GM15510 (cell line): ENCODE data around the gene ZNF135.

Experiments
- POLR2A ChIP-seq: IDR thresholded peaks from 3 replicates; pipeline ENCODE4 v1.6.1; 2011; ENCODE audit warnings: borderline replicate concordance; ENCODE audit not compliant: insufficient read length; ENCODE audit errors: extremely low read depth

The ZNF135 gene

DNA sequence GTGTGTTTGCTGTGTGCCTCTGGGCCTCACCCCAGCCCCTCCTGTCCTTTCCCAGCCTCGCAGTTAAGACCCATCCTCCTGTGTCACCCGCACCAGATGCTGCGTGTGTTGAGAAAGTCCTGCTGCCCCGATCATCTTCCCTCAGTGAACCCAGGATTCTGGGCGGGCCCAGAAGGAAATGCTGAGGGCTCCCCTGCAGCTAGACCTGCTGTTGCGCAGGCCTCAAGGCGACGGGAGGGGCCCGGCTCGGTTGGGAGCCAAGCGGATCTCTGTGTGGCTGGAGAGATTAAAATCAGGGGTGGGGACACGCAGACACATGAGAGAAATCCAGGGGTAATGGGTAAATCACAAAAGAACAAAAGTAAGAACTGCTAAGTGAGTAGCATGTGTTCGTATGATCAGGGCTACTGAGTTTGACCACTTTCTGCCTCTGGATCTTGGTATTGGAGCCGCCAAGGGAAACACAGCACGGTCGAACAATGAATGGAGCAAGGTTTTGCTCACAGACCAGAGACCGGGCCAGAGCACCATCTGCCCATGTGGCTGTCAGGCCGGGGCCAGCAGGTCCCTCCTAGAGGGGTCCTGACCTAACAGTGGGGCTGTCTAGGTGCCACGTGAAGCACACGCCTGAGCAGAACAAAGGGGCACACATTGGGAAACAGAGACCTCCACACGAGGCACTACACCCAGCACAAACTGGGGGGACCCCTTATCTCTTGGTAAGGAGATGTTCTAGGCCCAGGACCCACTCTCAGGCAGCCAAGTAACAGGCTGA, 18.1 kb upstream of the ZNF135 start:
- no peak for TF ChIP-seq POLR2A

DNA sequence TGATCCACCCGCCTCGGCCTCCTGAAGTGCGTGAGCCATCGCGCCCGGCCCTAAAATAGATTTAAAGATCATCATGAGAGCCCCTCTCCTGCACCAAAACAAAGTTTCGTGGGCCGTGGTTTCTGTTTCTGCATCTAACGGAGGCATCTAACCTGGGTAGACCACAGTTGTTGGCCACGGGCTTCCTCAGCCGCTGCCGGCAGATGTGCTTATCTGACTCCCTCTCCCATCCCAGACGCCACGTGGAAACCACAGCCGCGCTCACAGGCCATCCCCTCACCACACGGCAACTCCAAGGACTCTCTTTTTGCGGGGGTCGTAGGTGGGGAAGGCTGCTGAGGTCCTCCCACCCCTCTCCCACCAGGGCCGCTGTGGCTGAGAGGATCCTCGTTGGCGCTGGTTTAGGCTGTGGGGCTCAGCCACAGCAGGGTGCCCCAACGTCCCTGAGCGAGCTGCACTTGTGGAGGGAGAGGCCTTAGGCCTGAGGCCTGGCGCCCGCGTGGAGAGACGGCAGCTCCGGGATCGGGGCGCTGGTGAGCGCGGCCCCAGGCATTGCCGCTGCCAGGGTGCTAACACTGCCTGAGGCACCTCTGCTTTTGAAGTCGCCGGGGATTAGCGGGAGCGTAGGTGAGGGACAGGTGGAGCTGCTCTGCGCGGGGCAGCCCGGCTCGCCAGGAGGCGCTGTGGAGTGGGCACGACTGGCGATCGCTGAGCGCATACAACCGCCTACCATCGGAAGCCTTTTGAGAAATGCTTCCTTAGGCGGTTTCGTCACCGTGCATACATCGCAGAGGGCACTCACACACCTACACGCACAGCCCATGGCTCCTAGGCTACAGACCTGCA, 16.4 kb upstream of the ZNF135 start:
- TF ChIP-seq POLR2A = no peak

DNA sequence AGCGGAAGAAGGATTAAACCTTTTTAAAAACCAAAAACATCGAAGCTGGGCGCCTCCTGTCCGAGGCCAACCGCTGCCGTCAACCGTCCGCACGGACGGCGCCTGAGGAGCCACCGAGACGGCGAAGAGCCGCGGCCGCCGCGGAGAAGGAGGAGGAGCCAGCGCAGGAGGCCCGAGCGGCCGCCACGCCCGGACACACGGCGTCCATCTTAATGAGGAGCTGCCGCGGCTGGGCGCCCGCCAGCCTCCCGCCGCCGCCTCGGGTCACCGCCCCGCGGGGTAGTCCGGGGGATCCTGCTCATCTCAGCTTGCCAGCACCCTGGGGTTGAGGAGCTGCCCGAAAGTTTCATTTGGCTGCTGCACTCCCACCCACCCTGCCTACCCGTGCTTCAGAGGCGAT, 14.7 kb upstream of the ZNF135 start:
- TF ChIP-seq POLR2A = no peak

DNA sequence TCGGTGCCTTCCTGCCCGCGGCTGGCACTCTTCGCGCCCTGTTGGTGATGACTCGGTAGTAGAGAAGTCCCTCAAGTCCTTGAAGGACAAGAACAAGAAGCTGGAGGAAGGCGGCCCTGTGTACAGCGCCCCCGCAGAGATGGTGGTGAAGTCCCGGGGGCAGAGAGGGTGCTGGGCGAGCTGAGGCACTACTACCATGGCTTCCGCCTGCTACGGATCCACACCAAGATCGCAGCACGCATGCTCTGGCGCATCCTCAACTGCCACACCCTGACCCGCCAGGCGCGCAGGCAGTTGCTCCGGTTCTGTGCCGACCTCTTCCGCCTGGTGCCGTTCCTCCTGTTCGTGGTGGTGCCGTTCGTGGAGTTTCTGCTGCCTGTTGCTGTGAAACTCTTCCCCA, 14.2 kb upstream of the ZNF135 start:
- no peak for TF ChIP-seq POLR2A

DNA sequence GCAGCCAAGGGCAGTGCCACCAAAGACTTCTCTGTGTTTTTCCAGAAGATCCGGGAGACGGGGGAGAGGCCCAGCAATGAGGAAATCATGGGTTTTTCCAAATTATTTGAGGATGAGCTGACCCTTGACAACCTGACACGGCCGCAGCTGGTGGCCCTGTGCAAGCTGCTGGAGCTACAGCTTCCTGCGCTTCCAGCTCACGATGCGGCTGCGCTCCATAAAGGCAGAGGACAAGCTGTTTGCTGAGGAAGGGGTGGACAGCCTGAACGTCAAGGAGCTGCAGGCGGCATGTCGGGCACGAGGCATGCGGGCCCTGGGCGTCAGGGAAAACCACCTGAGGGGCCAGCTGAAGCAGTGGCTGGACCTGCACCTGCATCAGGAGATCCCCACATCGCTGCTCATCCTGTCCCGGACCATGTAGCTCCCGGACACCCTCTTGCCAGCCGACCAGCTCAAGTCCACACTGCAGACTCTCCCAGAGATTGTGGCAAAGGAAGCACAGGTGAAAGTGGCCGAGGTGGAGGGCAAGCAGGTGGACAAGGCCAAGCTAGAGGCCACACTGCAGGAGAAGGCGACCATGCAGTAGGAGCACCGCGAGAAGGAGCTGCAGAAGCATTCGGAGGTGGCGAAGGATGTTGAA, 13.6 kb upstream of the ZNF135 start:
- TF ChIP-seq POLR2A = no peak

DNA sequence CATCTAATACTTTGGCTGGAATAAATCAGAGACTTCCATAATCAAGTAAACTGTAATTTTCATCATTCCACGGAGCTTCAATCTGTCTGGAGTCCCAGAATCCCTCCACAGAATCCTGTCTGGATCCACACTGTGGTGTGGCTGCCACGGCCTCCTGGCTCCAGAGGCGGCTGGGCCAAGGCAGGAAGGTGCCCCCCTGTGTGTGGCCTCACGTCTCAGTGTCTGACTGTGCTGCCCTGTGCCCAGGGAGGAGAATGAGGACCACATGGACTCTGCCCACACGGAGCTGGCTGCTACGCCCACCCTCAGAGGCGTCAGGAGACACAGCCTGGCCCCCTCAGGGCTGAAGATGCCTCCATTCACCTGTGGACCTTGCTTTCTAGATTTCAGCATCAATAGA, 12.2 kb upstream of the ZNF135 start:
- no peak for TF ChIP-seq POLR2A

DNA sequence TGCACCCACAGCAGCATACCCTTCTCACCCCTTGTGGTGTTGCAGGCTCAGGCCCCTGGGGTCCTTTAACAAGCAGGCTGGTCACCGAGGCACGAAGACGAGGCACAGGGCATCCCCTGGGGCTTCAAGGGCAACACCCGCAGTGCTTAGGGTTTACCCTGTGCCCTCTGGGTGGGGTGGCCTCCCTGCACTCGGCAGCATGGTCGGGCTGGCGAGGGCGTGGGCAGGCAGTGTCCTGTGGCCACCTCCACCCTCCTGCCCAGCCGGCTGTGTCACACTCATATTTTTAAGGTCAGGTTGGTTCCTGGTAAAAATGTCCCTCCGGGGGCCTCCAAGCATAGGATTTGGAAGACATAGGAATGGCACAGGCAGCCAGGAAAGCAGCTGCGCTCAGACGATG, 11.4 kb upstream of the ZNF135 start:
- TF ChIP-seq POLR2A = no peak

DNA sequence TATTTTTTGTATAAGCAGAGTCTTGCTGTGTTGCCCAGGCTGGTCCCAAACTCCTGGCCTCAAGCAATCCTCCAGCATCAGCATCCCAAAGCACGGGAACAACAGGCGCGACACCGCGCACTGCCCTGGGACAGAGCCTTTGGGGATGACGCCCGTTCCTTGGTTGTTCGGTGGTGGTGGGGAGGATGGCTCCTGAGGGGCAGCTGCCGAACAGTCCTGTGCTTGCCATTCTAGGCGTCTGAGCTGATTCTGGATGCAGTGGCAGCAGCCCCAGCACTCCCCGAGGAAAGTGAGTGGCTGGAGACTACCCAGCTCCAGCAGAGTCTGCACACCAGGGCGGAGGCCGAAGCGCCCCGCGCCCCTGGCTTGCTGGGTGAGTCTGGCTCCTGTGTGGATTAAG, 6.8 kb upstream of the ZNF135 start:
- TF ChIP-seq POLR2A = no peak

DNA sequence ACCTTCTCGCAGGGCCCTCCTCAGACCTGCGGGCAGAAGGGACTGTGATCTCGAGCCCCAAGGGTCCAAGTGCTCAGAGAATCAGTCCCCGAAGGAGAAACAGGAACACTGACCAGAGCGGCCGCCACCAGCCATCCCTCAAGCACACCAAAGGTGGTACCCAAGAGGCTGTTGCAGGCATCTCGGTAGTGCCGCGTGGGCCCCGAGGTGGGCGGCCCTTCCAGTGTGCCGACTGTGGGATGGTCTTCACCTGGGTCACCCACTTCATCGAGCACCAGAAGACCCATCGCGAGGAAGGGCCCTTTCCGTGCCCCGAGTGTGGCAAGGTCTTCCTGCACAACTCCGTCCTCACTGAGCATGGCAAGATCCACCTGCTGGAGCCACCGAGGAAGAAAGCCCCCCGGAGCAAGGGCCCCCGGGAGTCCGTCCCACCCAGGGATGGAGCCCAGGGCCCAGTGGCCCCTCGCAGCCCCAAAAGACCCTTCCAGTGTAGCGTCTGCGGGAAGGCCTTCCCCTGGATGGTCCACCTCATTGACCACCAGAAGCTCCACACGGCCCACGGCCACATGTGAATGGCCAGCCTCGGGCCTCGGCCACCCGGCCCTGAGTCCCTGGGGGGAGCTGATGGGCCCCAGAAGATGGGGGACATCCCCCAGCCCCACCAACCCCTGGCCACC, 5.5 kb upstream of the ZNF135 start:
- TF ChIP-seq POLR2A = no peak

DNA sequence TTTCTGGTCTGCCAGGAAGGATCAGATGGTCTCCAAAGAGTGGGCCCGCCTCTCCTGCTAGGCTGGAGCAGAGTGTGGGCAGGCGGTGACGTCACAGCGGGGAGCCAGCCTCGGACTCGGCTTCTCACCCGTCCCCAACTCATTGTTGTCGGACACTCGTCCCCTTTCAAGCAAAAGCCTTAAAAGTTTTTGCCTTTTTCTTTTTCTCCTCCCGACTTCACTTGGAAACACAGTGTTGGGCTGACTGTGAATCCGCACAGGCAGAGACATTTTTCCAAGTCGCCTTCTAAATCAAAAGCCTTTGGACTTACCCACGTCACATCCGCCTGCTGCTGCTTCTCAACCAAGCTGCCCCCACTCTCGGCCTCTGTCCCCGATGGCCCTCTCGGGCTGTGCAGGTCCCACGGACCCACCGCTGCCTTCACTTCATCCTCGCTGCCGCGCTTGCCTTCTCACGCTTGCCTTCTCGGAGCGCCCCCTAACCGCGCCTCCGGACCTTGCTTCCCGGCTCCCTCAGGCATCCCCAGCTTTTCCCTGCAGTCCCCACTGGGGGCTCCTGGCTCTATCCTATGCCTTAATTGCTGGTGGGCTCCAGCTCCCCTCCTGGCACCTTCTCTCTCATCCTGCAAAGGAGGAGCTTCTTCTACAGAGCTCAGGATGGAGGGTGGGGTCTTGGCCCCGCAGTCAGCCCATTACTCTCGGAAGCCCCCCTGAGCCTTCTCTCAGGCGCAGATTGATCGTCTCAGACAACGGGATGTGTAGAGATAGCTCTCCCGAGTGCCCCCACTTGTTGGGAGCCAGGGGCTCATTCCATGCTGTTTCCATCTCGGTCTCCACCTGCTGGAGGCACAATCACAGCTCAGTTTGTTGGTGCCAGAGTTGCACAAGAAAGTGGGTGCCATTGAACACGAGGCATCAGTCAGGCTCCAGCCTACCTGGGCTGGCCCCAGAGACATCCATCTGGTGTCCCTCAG, 3.9 kb upstream of the ZNF135 start:
- TF ChIP-seq POLR2A = no peak

DNA sequence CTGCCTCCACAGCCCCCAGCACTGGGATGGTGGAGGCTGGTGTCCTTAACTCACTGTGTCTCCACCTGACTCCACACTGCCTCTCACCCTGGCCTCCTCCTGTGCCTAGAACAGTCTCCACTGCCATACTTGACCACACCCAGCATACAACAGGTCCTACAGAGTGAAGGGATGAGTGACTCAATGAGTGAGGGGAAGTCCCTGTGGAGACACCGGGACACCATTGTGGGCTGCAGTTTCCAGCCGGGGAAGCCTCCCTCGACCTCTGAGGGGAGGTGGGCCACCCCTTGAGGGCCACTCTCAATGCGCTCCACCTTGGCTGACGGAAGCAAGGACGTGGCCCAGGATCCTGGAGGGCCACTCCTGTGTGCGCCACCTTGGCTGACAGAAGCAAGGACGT, 2.8 kb upstream of the ZNF135 start:
- TF ChIP-seq POLR2A = no peak

DNA sequence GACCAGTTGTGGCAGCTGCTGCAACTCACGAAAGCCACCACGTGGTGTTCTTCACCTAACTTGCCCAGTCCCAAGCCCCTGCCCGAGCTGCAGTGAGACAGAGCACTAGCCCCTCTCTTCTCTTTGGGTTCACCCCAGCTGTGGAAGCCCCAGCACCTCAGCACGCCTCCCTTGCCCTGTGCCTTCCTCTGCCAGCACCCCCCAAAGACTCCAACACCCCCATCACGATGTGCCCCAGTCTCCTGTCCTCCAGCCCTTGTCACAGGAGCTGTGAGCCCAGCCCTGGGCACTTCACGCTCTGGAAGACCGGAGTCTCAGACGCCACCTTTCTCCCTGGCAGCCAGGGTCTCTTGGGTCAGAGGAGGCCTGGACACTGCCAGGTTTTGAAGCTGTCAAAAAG, 2.2 kb upstream of the ZNF135 start:
- TF ChIP-seq POLR2A = no peak

DNA sequence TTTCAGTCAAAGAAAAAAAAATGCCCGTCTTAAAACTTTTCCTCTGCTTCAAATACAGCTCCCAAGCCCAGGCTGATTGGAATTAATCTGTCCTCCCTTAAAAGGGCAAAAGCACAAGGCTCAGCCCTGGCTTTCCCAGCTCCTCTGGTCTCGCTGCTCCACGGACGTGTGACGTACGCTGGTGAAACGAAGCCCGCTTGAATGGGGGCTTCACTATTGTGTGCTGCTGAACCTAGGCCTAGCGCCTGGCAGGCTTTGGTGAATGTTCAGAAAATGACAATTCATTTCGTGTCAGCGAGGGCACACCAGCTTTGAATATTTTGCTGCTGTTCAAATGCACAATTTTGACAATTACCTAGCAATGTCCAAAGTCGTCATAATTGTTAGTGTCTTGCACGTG, 615 bp upstream of the ZNF135 start:
- TF ChIP-seq POLR2A = no peak

DNA sequence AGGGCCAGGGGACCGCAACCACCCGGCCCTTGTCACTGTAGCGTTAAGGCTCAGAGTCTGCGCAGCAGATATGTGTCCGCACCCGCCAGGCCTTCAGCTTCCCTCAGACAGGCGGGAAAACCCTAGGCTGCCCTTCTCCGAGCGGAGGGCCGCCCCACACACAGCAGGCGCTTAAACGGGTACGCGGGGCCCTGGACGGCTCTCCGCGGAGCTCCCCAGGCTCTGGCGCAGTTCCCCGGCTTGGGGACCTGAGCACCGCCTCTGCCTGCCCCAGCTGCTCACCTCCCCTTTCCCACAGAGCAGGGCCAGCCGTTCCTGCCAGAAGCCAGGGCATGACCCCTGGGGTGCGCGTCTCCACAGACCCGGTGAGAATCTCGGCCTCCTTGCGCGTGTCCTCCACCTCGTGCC, 593 bp downstream of the ZNF135 start:
- no peak for TF ChIP-seq POLR2A
